HepG2 (cell line): ENCODE measurements around the gene UNC5B.

Source experiments
- TCF7 ChIP-seq: sonication (generic); IDR thresholded peaks from 2 replicates; pipeline ENCODE4 v1.6.1; 2016; ENCODE audit warnings: antibody characterized with exemption, low read depth
- TF ChIP-seq, protein P1 (sequence below): IDR thresholded peaks from 2 replicates; pipeline ENCODE4 v1.6.1; 2012; ENCODE audit warnings: inconsistent platforms
- TF ChIP-seq, protein P2 (sequence below): sonication (generic); formaldehyde crosslinking; IDR thresholded peaks from 2 replicates; pipeline ENCODE4 v1.8.1; 2022; ENCODE audit warnings: low read depth, mild to moderate bottlenecking, missing genetic modification reagents
- TF ChIP-seq, protein P3 (sequence below), 2 experiments: IDR thresholded peaks; 2 replicates each; pipeline ENCODE4 v1.6.1; 2011 to 2012; ENCODE audit warnings: low read length in 2 of 2, borderline replicate concordance in 1 of 2, low read depth in 1 of 2, mild to moderate bottlenecking in 1 of 2, moderate library complexity in 1 of 2

GRCh38 chr10:71228875-71229675 lies 16.7 kb downstream of the UNC5B start:
- TF ChIP-seq, protein P1, sequence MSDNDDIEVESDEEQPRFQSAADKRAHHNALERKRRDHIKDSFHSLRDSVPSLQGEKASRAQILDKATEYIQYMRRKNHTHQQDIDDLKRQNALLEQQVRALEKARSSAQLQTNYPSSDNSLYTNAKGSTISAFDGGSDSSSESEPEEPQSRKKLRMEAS: no peak
- no peak for TF ChIP-seq TCF7
- TF ChIP-seq, protein P2, sequence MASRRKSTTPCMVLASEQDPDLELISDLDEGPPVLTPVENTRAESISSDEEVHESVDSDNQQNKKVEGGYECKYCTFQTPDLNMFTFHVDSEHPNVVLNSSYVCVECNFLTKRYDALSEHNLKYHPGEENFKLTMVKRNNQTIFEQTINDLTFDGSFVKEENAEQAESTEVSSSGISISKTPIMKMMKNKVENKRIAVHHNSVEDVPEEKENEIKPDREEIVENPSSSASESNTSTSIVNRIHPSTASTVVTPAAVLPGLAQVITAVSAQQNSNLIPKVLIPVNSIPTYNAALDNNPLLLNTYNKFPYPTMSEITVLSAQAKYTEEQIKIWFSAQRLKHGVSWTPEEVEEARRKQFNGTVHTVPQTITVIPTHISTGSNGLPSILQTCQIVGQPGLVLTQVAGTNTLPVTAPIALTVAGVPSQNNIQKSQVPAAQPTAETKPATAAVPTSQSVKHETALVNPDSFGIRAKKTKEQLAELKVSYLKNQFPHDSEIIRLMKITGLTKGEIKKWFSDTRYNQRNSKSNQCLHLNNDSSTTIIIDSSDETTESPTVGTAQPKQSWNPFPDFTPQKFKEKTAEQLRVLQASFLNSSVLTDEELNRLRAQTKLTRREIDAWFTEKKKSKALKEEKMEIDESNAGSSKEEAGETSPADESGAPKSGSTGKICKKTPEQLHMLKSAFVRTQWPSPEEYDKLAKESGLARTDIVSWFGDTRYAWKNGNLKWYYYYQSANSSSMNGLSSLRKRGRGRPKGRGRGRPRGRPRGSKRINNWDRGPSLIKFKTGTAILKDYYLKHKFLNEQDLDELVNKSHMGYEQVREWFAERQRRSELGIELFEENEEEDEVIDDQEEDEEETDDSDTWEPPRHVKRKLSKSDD (CRISPR knock-in tag): no peak
- TF ChIP-seq, protein P3, sequence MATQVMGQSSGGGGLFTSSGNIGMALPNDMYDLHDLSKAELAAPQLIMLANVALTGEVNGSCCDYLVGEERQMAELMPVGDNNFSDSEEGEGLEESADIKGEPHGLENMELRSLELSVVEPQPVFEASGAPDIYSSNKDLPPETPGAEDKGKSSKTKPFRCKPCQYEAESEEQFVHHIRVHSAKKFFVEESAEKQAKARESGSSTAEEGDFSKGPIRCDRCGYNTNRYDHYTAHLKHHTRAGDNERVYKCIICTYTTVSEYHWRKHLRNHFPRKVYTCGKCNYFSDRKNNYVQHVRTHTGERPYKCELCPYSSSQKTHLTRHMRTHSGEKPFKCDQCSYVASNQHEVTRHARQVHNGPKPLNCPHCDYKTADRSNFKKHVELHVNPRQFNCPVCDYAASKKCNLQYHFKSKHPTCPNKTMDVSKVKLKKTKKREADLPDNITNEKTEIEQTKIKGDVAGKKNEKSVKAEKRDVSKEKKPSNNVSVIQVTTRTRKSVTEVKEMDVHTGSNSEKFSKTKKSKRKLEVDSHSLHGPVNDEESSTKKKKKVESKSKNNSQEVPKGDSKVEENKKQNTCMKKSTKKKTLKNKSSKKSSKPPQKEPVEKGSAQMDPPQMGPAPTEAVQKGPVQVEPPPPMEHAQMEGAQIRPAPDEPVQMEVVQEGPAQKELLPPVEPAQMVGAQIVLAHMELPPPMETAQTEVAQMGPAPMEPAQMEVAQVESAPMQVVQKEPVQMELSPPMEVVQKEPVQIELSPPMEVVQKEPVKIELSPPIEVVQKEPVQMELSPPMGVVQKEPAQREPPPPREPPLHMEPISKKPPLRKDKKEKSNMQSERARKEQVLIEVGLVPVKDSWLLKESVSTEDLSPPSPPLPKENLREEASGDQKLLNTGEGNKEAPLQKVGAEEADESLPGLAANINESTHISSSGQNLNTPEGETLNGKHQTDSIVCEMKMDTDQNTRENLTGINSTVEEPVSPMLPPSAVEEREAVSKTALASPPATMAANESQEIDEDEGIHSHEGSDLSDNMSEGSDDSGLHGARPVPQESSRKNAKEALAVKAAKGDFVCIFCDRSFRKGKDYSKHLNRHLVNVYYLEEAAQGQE (IDR thresholded peaks at IDR 0.05; ENCODE audit: borderline replicate concordance in 1 of 2, low read depth in 1 of 2, low read length in 2 of 2): no peak
